GM12892 (cell line): ENCODE results near the gene CNTNAP2.

Experiments used
- POLR2A ChIP-seq: IDR thresholded peaks from 2 replicates; pipeline ENCODE4 v1.6.1; 2011; ENCODE audit warnings: low read depth, low read length, control low read depth
- POLR2AphosphoS5 ChIP-seq: IDR thresholded peaks from 2 replicates; pipeline ENCODE4 v1.6.1; 2011; ENCODE audit warnings: low read depth, low read length, control low read depth
- TAF1 ChIP-seq: IDR thresholded peaks from 2 replicates; pipeline ENCODE4 v1.6.1; 2011; ENCODE audit warnings: low read depth, mild to moderate bottlenecking, control low read depth, low read length, borderline replicate concordance

- TF ChIP-seq POLR2A, result no peak
- no peak for TF ChIP-seq POLR2AphosphoS5
- TF ChIP-seq TAF1, result no peak
Measured at GRCh38 chr7:147937428-147937827, 1820.8 kb downstream of the CNTNAP2 start.
